ENCODE results near the gene ARL15.

The ARL15 gene

GRCh38 chr5:54212331-54212730 is 98.0 kb downstream of the ARL15 start:
- H3K36me3 ChIP-seq (ENCODE audit: insufficient read depth, low read depth, low read length): no peaks in the 10 kb centered on the region
- H3K27ac ChIP-seq (ENCODE audit: low read length): no peak overlapping the region
- H3K4me3 ChIP-seq (ENCODE audit: low read length): no peak overlapping the region
- peaks cover 48% of the 10 kb centered on the region for H3K4me1 ChIP-seq (ENCODE audit: insufficient read depth, low read length)
- H3K9me3 ChIP-seq (ENCODE audit: insufficient read depth, low read depth, low read length): no peaks in the 10 kb centered on the region
- no peaks in the 10 kb centered on the region for H3K27me3 ChIP-seq (ENCODE audit: insufficient read depth, low read length)
- no peak overlapping the region for H3K9ac ChIP-seq (ENCODE audit: low read depth, low read length)

GRCh38 chr5:54211912-54212311 is 98.5 kb downstream of the ARL15 start:
- Histone ChIP-seq H3K9me3 (ENCODE audit: insufficient read depth, low read depth, low read length) (no peaks in the 10 kb centered on the region), H3K27me3 (ENCODE audit: insufficient read depth, low read length) (no peaks in the 10 kb centered on the region), H3K4me1 (ENCODE audit: insufficient read depth, low read length) (peaks cover 48% of the 10 kb centered on the region), H3K36me3 (ENCODE audit: insufficient read depth, low read depth, low read length) (no peaks in the 10 kb centered on the region), H3K4me3 (ENCODE audit: low read length) (no peak overlapping the region), H3K9ac (ENCODE audit: low read depth, low read length) (no peak overlapping the region), H3K27ac (ENCODE audit: low read length) (no peak overlapping the region)

GRCh38 chr5:54207566-54207965 is 102.8 kb downstream of the ARL15 start:
- Histone ChIP-seq H3K9me3 (ENCODE audit: insufficient read depth, low read depth, low read length) (no peaks in the 10 kb centered on the region), H3K27ac (ENCODE audit: low read length) (no peak overlapping the region), H3K36me3 (ENCODE audit: insufficient read depth, low read depth, low read length) (no peaks in the 10 kb centered on the region), H3K4me1 (ENCODE audit: insufficient read depth, low read length) (peaks cover 12% of the 10 kb centered on the region), H3K9ac (ENCODE audit: low read depth, low read length) (no peak overlapping the region), H3K4me3 (ENCODE audit: low read length) (no peak overlapping the region), H3K27me3 (ENCODE audit: insufficient read depth, low read length) (no peaks in the 10 kb centered on the region)

- Histone ChIP-seq H3K27ac (ENCODE audit: low read length) (no peak overlapping the region), H3K4me1 (ENCODE audit: insufficient read depth, low read length) (peaks cover 12% of the 10 kb centered on the region), H3K27me3 (ENCODE audit: insufficient read depth, low read length) (no peaks in the 10 kb centered on the region), H3K9me3 (ENCODE audit: insufficient read depth, low read depth, low read length) (no peaks in the 10 kb centered on the region), H3K9ac (ENCODE audit: low read depth, low read length) (no peak overlapping the region), H3K36me3 (ENCODE audit: insufficient read depth, low read depth, low read length) (no peaks in the 10 kb centered on the region), H3K4me3 (ENCODE audit: low read length) (no peak overlapping the region)
These were observed 103.7 kb downstream of the ARL15 start for GRCh38 chr5:54206580-54207229.

- Histone ChIP-seq H3K9me3 (ENCODE audit: insufficient read depth, low read depth, low read length) (no peaks in the 10 kb centered on the region), H3K27me3 (ENCODE audit: insufficient read depth, low read length) (no peaks in the 10 kb centered on the region), H3K9ac (ENCODE audit: low read depth, low read length) (no peak overlapping the region), H3K4me3 (ENCODE audit: low read length) (no peak overlapping the region), H3K27ac (ENCODE audit: low read length) (no peak overlapping the region), H3K4me1 (ENCODE audit: insufficient read depth, low read length) (peaks cover 12% of the 10 kb centered on the region), H3K36me3 (ENCODE audit: insufficient read depth, low read depth, low read length) (no peaks in the 10 kb centered on the region)
These were observed 104.5 kb downstream of the ARL15 start for GRCh38 chr5:54205918-54206317.

- Histone ChIP-seq H3K4me1 (ENCODE audit: insufficient read depth, low read length) (peaks cover 12% of the 10 kb centered on the region), H3K27me3 (ENCODE audit: insufficient read depth, low read length) (no peaks in the 10 kb centered on the region), H3K36me3 (ENCODE audit: insufficient read depth, low read depth, low read length) (no peaks in the 10 kb centered on the region)
These were observed 104.9 kb downstream of the ARL15 start for GRCh38 chr5:54205453-54205852.

GRCh38 chr5:54197018-54197417 is 113.4 kb downstream of the ARL15 start:
- H3K4me1 ChIP-seq (ENCODE audit: insufficient read depth, low read length): peaks cover 5% of the 10 kb centered on the region
- H3K9ac ChIP-seq (ENCODE audit: low read depth, low read length): no peak overlapping the region
- H3K27ac ChIP-seq (ENCODE audit: low read length): no peak overlapping the region
- no peaks in the 10 kb centered on the region for H3K36me3 ChIP-seq (ENCODE audit: insufficient read depth, low read depth, low read length)
- no peak overlapping the region for H3K4me3 ChIP-seq (ENCODE audit: low read length)
- H3K9me3 ChIP-seq (ENCODE audit: insufficient read depth, low read depth, low read length): no peaks in the 10 kb centered on the region
- H3K27me3 ChIP-seq (ENCODE audit: insufficient read depth, low read length): no peaks in the 10 kb centered on the region

More at GRCh38 chr5:54205453-54205852, 104.9 kb downstream of the ARL15 start:
- Histone ChIP-seq H3K27ac (ENCODE audit: low read length) (no peak overlapping the region), H3K9ac (ENCODE audit: low read depth, low read length) (no peak overlapping the region), H3K9me3 (ENCODE audit: insufficient read depth, low read depth, low read length) (no peaks in the 10 kb centered on the region), H3K4me3 (ENCODE audit: low read length) (no peak overlapping the region)

- peaks cover 5% of the 10 kb centered on the region for H3K4me1 ChIP-seq (ENCODE audit: insufficient read depth, low read length)
- no peak overlapping the region for H3K9ac ChIP-seq (ENCODE audit: low read depth, low read length)
- H3K4me3 ChIP-seq (ENCODE audit: low read length): no peak overlapping the region
- no peak overlapping the region for H3K27ac ChIP-seq (ENCODE audit: low read length)
- no peaks in the 10 kb centered on the region for H3K9me3 ChIP-seq (ENCODE audit: insufficient read depth, low read depth, low read length)
- H3K27me3 ChIP-seq (ENCODE audit: insufficient read depth, low read length): no peaks in the 10 kb centered on the region
- H3K36me3 ChIP-seq (ENCODE audit: insufficient read depth, low read depth, low read length): no peaks in the 10 kb centered on the region
These were observed 114.7 kb downstream of the ARL15 start for GRCh38 chr5:54195701-54196100.

GRCh38 chr5:54194318-54194717 is 116.1 kb downstream of the ARL15 start:
- H3K4me3 ChIP-seq (ENCODE audit: low read length): no peak overlapping the region
- no peaks in the 10 kb centered on the region for H3K9me3 ChIP-seq (ENCODE audit: insufficient read depth, low read depth, low read length)
- no peaks in the 10 kb centered on the region for H3K36me3 ChIP-seq (ENCODE audit: insufficient read depth, low read depth, low read length)

GRCh38 chr5:54187694-54188093 is 122.7 kb downstream of the ARL15 start:
- Histone ChIP-seq H3K36me3 (ENCODE audit: insufficient read depth, low read depth, low read length) (no peaks in the 10 kb centered on the region), H3K27ac (ENCODE audit: low read length) (no peak overlapping the region), H3K9me3 (ENCODE audit: insufficient read depth, low read depth, low read length) (no peaks in the 10 kb centered on the region), H3K9ac (ENCODE audit: low read depth, low read length) (no peak overlapping the region), H3K27me3 (ENCODE audit: insufficient read depth, low read length) (no peaks in the 10 kb centered on the region), H3K4me3 (ENCODE audit: low read length) (no peak overlapping the region), H3K4me1 (ENCODE audit: insufficient read depth, low read length) (peaks cover 17% of the 10 kb centered on the region)

More at GRCh38 chr5:54194318-54194717, 116.1 kb downstream of the ARL15 start:
- Histone ChIP-seq H3K27me3 (ENCODE audit: insufficient read depth, low read length) (no peaks in the 10 kb centered on the region), H3K27ac (ENCODE audit: low read length) (no peak overlapping the region), H3K4me1 (ENCODE audit: insufficient read depth, low read length) (peaks cover 5% of the 10 kb centered on the region), H3K9ac (ENCODE audit: low read depth, low read length) (no peak overlapping the region)

GRCh38 chr5:54186912-54187445 is 123.4 kb downstream of the ARL15 start:
- Histone ChIP-seq H3K4me3 (ENCODE audit: low read length) (no peak overlapping the region), H3K4me1 (ENCODE audit: insufficient read depth, low read length) (peaks cover 17% of the 10 kb centered on the region), H3K27me3 (ENCODE audit: insufficient read depth, low read length) (no peaks in the 10 kb centered on the region)

GRCh38 chr5:54186108-54186507 is 124.3 kb downstream of the ARL15 start:
- no peaks in the 10 kb centered on the region for H3K36me3 ChIP-seq (ENCODE audit: insufficient read depth, low read depth, low read length)
- H3K9ac ChIP-seq (ENCODE audit: low read depth, low read length): no peak overlapping the region
- no peaks in the 10 kb centered on the region for H3K27me3 ChIP-seq (ENCODE audit: insufficient read depth, low read length)
- H3K27ac ChIP-seq (ENCODE audit: low read length): no peak overlapping the region
- H3K9me3 ChIP-seq (ENCODE audit: insufficient read depth, low read depth, low read length): no peaks in the 10 kb centered on the region
- peaks cover 17% of the 10 kb centered on the region for H3K4me1 ChIP-seq (ENCODE audit: insufficient read depth, low read length)
- no peak overlapping the region for H3K4me3 ChIP-seq (ENCODE audit: low read length)

More at GRCh38 chr5:54186912-54187445, 123.4 kb downstream of the ARL15 start:
- Histone ChIP-seq H3K9me3 (ENCODE audit: insufficient read depth, low read depth, low read length) (no peaks in the 10 kb centered on the region), H3K9ac (ENCODE audit: low read depth, low read length) (no peak overlapping the region), H3K27ac (ENCODE audit: low read length) (no peak overlapping the region), H3K36me3 (ENCODE audit: insufficient read depth, low read depth, low read length) (no peaks in the 10 kb centered on the region)

Data from iPS-20b (cell line).